Vagina (tissue), 2 donors: ENCODE results near the gene CLEC16A. TPM values are rescaled to one million over a fixed set of nuclear protein-coding genes. Genes with fewer than 3 reads are reported as not detected.

ENCODE experiments used
- DNase-seq, 2 donors: peaks; one replicate each; pipeline ENCODE4 v3.0.0-alpha.2; 2017; ENCODE audit errors: extremely low spot score in 2 of 2
- H3K27ac ChIP-seq: fragments of 200-600 bp; sonication (generic); one replicate; pipeline ENCODE4 v1.5.1; 2019
- H3K27me3 ChIP-seq: fragments of 200-600 bp; sonication (generic); one replicate; pipeline ENCODE4 v1.5.1; 2019
- H3K36me3 ChIP-seq, 2 donors: fragments of 200-600 bp; sonication (generic); one replicate each; pipeline ENCODE4 v1.5.1; 2017 to 2019
- H3K4me1 ChIP-seq: fragments of 200-600 bp; sonication (generic); one replicate; pipeline ENCODE4 v1.5.1; 2019
- H3K4me3 ChIP-seq, 2 donors: fragments of 200-600 bp; sonication (generic); 1 replicate in 1 of 2; 2 replicates in 1 of 2; pipeline ENCODE4 v1.5.1; 2016 to 2019
- H3K9me3 ChIP-seq: fragments of 200-600 bp; sonication (generic); one replicate; pipeline ENCODE4 v1.5.1; 2019
- POLR2A ChIP-seq, 2 donors: fragments of 450-650 bp; IDR thresholded peaks; one replicate each; pipeline ENCODE4 v1.6.1; 2017; ENCODE audit warnings: antibody characterized with exemption in 2 of 2, mild to moderate bottlenecking in 2 of 2, moderate library complexity in 2 of 2
- POLR2AphosphoS5 ChIP-seq, 2 donors: sonication (generic); formaldehyde crosslinking; IDR thresholded peaks; one replicate each; pipeline ENCODE4 v1.9.0; 2017; ENCODE audit warnings: antibody characterized with exemption in 2 of 2, mild to moderate bottlenecking in 2 of 2, low read depth in 1 of 2; ENCODE audit not compliant: insufficient read depth in 1 of 2
- intact Hi-C: fragments of 100-400 bp; cut with DNase I; formaldehyde crosslinking; loops from one replicate; pipeline ENCODE4 v1.15.1; 2023
- total RNA-seq: library from RNA; depleted of rRNA; stranded (reverse); fragments of >200 nt; gene quantifications from one replicate; pipeline ENCODE4 v1.2.3, GENCODE V29; 2016
- TF ChIP-seq, protein P1 (sequence below), 3 experiments: fragments of 450-650 bp in 2 of 3; fragments of 200-600 bp in 1 of 3; sonication (generic) in 1 of 3; IDR thresholded peaks; one replicate each; pipeline ENCODE4 v1.5.1; 2017 to 2019; ENCODE audit warnings: antibody characterized with exemption in 3 of 3, mild to moderate bottlenecking in 2 of 3, moderate library complexity in 2 of 3

The CLEC16A gene
- total RNA-seq, 1 donor from 2014 or later: 21.6 TPM

GRCh38 chr16:11064851-11065250 lies 120.5 kb downstream of the CLEC16A start:
- DNase-seq: no peak
- Histone ChIP-seq H3K4me1 (no peaks in the 10 kb centered on the region), H3K4me3 (no peak overlapping the region), H3K27ac (no peak overlapping the region), H3K36me3 (peaks cover 0 to 7% of the 10 kb centered on the region in 2 donors), H3K27me3 (no peaks in the 10 kb centered on the region), H3K9me3 (no peaks in the 10 kb centered on the region)
- TF ChIP-seq POLR2AphosphoS5 (IDR thresholded peaks at IDR 0.05; ENCODE audit: insufficient read depth in 1 of 2, low read depth in 1 of 2) (no peak), POLR2A (IDR thresholded peaks at IDR 0.05) (no peak)
- TF ChIP-seq, protein P1, sequence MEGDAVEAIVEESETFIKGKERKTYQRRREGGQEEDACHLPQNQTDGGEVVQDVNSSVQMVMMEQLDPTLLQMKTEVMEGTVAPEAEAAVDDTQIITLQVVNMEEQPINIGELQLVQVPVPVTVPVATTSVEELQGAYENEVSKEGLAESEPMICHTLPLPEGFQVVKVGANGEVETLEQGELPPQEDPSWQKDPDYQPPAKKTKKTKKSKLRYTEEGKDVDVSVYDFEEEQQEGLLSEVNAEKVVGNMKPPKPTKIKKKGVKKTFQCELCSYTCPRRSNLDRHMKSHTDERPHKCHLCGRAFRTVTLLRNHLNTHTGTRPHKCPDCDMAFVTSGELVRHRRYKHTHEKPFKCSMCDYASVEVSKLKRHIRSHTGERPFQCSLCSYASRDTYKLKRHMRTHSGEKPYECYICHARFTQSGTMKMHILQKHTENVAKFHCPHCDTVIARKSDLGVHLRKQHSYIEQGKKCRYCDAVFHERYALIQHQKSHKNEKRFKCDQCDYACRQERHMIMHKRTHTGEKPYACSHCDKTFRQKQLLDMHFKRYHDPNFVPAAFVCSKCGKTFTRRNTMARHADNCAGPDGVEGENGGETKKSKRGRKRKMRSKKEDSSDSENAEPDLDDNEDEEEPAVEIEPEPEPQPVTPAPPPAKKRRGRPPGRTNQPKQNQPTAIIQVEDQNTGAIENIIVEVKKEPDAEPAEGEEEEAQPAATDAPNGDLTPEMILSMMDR (IDR thresholded peaks at IDR 0.05): no peak
- intact Hi-C loops: no loop called here

DNA sequence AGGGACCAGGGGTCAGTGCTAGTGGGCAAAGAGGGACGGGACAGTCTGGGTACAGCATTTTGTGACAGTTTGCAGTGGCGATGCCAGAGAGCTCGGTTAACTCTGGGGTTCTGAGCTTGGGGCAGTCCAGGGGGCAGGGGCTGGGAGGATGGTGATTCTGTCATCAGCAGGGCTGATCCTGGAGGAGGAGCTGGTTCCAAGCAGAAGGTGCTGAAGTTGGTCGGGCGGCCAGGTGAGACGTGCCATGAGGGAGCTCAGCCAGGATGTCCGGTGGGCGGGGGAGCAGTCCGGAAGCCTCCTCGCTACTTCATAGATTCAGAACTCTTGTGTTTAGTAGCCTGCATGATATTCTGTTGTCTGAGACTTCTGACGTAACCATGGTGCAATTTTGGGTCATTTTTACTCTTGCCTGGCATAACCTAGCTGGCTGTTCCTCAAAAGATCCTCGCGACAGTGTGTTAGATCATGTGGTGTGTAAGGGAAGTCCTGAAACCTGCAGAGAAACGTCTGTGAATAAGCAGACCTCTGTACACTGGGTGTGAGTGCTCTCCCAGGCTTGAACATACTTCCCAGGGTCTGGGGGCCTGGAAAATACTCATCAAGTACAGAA lies 122.0 kb downstream of the CLEC16A start:
- Histone ChIP-seq H3K27ac (no peak overlapping the region), H3K36me3 (peaks cover 0 to 7% of the 10 kb centered on the region in 2 donors), H3K9me3 (no peaks in the 10 kb centered on the region), H3K27me3 (no peaks in the 10 kb centered on the region), H3K4me3 (no peak overlapping the region), H3K4me1 (no peaks in the 10 kb centered on the region)
- intact Hi-C loops: no loop called here
- TF ChIP-seq POLR2AphosphoS5 (IDR thresholded peaks at IDR 0.05; ENCODE audit: insufficient read depth in 1 of 2, low read depth in 1 of 2) (no peak), POLR2A (IDR thresholded peaks at IDR 0.05) (no peak)
- TF ChIP-seq, protein P1 (IDR thresholded peaks at IDR 0.05): no peak
- DNase-seq: no peak

GRCh38 chr16:11067266-11067665 lies 122.9 kb downstream of the CLEC16A start:
- no peak overlapping the region for H3K4me3 ChIP-seq
- no peaks in the 10 kb centered on the region for H3K4me1 ChIP-seq
- DNase-seq: no peak
- intact Hi-C loops: no loop called here
- peaks cover 0 to 7% of the 10 kb centered on the region in 2 donors for H3K36me3 ChIP-seq
- H3K27ac ChIP-seq: no peak overlapping the region
- H3K9me3 ChIP-seq: no peaks in the 10 kb centered on the region
- TF ChIP-seq POLR2A (IDR thresholded peaks at IDR 0.05): no peak
- TF ChIP-seq, protein P1 (IDR thresholded peaks at IDR 0.05): no peak
- TF ChIP-seq POLR2AphosphoS5 (IDR thresholded peaks at IDR 0.05; ENCODE audit: insufficient read depth in 1 of 2, low read depth in 1 of 2): no peak
- H3K27me3 ChIP-seq: no peaks in the 10 kb centered on the region

DNA sequence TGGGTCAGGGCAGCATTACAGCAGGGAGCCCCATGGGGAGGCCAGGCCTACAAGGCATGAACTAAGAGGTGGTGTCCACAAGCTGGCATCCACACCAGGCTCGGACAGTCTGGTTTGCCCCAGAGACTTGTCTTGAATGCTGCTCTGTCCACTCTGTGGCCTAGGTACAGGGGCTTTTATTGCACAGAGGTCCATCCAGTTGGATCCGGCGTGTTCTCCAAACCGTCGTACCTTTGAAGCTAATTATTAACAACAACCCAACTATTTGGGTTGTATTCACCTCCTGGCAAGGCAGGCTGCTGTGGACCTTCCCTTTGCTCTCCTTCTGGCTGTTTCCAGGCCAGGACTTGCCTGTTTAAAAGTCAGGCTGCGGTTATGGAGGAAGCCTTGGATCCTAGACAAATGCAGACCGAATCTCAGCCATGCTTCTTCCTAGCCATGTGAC lies 123.4 kb downstream of the CLEC16A start:
- Histone ChIP-seq H3K4me3 (no peak overlapping the region), H3K9me3 (no peaks in the 10 kb centered on the region), H3K36me3 (peaks cover 0 to 7% of the 10 kb centered on the region in 2 donors), H3K27me3 (no peaks in the 10 kb centered on the region), H3K27ac (no peak overlapping the region), H3K4me1 (no peaks in the 10 kb centered on the region)
- intact Hi-C loops: no loop called here
- no peak for TF ChIP-seq POLR2AphosphoS5 (IDR thresholded peaks at IDR 0.05; ENCODE audit: insufficient read depth in 1 of 2, low read depth in 1 of 2)
- TF ChIP-seq POLR2A (IDR thresholded peaks at IDR 0.05): no peak
- TF ChIP-seq, protein P1 (IDR thresholded peaks at IDR 0.05): no peak
- DNase-seq: no peak

- Histone ChIP-seq H3K36me3 (no peaks in the 10 kb centered on the region), H3K27ac (no peak overlapping the region), H3K4me3 (no peak overlapping the region), H3K9me3 (no peaks in the 10 kb centered on the region), H3K27me3 (no peaks in the 10 kb centered on the region), H3K4me1 (peaks cover under 1% of the 10 kb centered on the region)
- DNase-seq: no peak
- intact Hi-C loops: no loop called here
- TF ChIP-seq POLR2A (IDR thresholded peaks at IDR 0.05) (no peak), POLR2AphosphoS5 (IDR thresholded peaks at IDR 0.05; ENCODE audit: insufficient read depth in 1 of 2, low read depth in 1 of 2) (no peak)
- TF ChIP-seq, protein P1 (IDR thresholded peaks at IDR 0.05): no peak
These were observed 127.5 kb downstream of the CLEC16A start for GRCh38 chr16:11071829-11072228.
